ENCODE data around the gene D2HGDH.

- TF ChIP-seq CTCF (IDR thresholded peaks at IDR 0.05 in 4 of 5, conservative IDR thresholded peaks at IDR 0.05 in 1 of 5) (no peak), POLR2A (IDR thresholded peaks at IDR 0.05) (no peak)
These were observed 17.8 kb downstream of the D2HGDH start for GRCh38 chr2:241752253-241752652.
